Measurements from ENCODE around the gene TEPSIN. TPM values are rescaled to one million over a fixed set of nuclear protein-coding genes. Genes with fewer than 3 reads are reported as not detected.

The TEPSIN gene
- total and polyA plus RNA-seq, 9 donors, result 8.9 to 19.3 (median 13.8) TPM

DNA sequence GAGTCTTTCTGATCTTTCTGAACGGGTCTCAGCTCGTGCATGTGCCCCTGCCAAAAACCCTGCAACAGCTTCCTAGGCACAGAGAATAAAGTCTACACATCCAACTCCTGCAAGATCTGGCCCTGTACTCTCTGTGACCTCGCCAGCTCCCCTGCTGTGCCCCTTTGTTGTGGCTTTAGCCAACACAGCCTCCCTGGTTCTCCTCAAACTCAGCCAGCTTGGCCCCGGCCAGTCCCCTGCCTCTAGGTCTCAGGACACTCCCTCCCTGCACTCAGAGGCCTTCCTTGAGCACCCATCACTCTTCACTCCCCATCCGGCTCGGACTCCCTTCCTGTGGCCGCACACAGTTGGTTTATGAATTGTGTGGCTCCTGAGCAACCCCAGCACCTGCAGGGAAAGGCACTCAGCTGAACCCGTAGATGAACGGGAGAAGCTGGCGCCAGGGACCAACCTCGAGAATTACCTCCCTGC, 17.4 kb downstream of the TEPSIN start:
- Histone ChIP-seq H3K4me1 (ENCODE audit: control insufficient read depth, insufficient read depth, low read length) (peaks cover 31% of the 10 kb centered on the region), H3K27ac (ENCODE audit: low read length) (no peak overlapping the region), H3K36me3 (ENCODE audit: control insufficient read depth, insufficient read depth, low read length) (peaks cover 12% of the 10 kb centered on the region), H3K27me3 (ENCODE audit: control insufficient read depth, insufficient read depth, low read length) (peaks cover 2% of the 10 kb centered on the region), H3K9me3 (replicated peaks; ENCODE audit: control insufficient read depth, low read depth, low read length) (no peaks in the 10 kb centered on the region), H3K4me3 (ENCODE audit: low read length) (no peak overlapping the region)
- no peak for DNase-seq
- 65% methylated on average over 8 of the region's 11 CpGs for WGBS (ENCODE audit: insufficient coverage)

DNA sequence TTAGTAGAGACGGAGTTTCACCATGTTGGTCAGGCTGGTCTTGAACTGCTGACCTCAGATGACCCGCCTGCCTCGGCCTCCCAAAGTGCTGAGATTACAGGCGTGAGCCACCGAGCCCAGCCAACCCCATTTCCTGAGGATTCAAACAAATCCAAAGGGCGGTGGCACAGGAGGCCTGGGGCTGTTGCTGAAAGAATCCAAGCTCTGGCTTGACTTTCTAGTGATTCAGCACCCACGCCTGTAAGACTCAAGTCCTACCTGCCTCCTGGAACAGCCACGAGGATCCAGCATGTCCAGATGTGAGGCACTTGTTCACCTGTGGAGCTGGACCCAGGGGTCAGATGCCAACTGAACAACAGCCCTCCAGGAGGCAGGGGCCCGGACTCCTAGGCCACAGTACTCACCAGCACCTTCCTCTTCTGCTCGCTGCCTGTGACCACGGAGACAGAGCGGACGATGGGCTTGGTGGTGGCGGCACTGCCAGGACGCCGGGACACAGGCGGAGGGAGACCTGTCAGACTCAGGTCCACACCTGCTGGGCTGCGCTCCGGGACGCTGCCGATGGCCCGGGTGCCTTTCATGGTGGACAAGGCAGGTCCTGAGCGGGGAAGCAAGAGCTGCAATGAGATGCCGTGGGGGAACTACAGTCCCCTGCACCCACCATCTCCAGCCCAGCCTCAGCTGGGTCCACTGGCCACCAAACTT, 19.2 kb downstream of the TEPSIN start:
- WGBS (ENCODE audit: insufficient coverage), result 95% methylated on average over 22 of the region's 24 CpGs
- Histone ChIP-seq H3K27me3 (ENCODE audit: control insufficient read depth, insufficient read depth, low read length) (peaks cover 2% of the 10 kb centered on the region), H3K27ac (ENCODE audit: low read length) (no peak overlapping the region), H3K36me3 (ENCODE audit: control insufficient read depth, insufficient read depth, low read length) (peaks cover 14% of the 10 kb centered on the region), H3K4me3 (ENCODE audit: low read length) (no peak overlapping the region), H3K4me1 (ENCODE audit: control insufficient read depth, insufficient read depth, low read length) (peaks cover 31% of the 10 kb centered on the region), H3K9me3 (replicated peaks; ENCODE audit: control insufficient read depth, low read depth, low read length) (no peaks in the 10 kb centered on the region)
- DNase-seq, result no peak

DNA sequence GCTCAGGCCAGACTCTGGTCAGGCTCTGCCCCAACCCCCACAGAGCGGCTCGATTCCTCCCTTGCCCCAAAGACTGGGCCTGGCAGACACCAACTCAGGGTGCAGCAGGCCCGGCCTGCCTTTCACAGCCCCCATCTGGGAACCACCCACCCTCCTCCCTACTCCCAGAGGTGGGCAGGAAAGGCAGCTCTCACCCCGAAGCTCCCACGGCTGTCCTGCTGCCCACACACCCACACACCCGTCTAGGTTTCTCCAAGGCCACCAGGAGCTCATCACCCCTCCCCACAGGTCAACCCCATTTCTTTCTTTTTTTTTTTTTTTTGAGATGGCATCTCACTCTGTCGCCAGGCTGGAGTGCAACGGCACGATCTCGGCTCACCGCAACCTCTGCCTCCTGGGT, 19.9 kb downstream of the TEPSIN start:
- Histone ChIP-seq H3K36me3 (ENCODE audit: control insufficient read depth, insufficient read depth, low read length) (peaks cover 14% of the 10 kb centered on the region), H3K27ac (ENCODE audit: low read length) (no peak overlapping the region), H3K4me1 (ENCODE audit: control insufficient read depth, insufficient read depth, low read length) (peaks cover 31% of the 10 kb centered on the region), H3K4me3 (ENCODE audit: low read length) (no peak overlapping the region), H3K27me3 (ENCODE audit: control insufficient read depth, insufficient read depth, low read length) (peaks cover 2% of the 10 kb centered on the region), H3K9me3 (replicated peaks; ENCODE audit: control insufficient read depth, low read depth, low read length) (no peaks in the 10 kb centered on the region)
- WGBS (ENCODE audit: insufficient coverage), result 91% methylated on average over 8 of the region's 11 CpGs
- no peak for DNase-seq

DNA sequence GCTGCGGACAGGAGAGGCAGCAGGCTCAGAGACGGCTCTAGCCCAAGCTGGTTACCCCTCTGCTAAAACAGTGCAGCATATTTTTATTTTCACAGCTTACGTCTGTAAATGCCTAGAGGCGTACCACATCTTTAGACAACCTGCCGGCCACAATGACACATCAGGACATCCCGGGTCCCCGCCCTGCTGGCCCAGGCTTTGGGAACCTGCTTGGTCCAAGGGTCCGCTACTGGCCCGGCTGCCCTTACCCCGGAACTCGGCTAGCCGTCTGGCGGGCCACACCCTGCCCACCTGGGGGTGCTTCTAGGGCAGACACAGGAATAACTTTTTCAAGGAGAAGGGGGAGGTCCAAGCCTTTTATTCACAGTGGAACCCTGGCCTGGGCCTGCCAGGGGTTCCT, 20.4 kb downstream of the TEPSIN start:
- DNase-seq, result no peak
- WGBS (ENCODE audit: insufficient coverage), result 89% methylated on average over 13 of the region's 13 CpGs
- Histone ChIP-seq H3K36me3 (ENCODE audit: control insufficient read depth, insufficient read depth, low read length) (peaks cover 14% of the 10 kb centered on the region), H3K27me3 (ENCODE audit: control insufficient read depth, insufficient read depth, low read length) (peaks cover 1% of the 10 kb centered on the region), H3K4me1 (ENCODE audit: control insufficient read depth, insufficient read depth, low read length) (peaks cover 30% of the 10 kb centered on the region), H3K9me3 (replicated peaks; ENCODE audit: control insufficient read depth, low read depth, low read length) (no peaks in the 10 kb centered on the region), H3K4me3 (ENCODE audit: low read length) (no peak overlapping the region), H3K27ac (ENCODE audit: low read length) (no peak overlapping the region)

DNA sequence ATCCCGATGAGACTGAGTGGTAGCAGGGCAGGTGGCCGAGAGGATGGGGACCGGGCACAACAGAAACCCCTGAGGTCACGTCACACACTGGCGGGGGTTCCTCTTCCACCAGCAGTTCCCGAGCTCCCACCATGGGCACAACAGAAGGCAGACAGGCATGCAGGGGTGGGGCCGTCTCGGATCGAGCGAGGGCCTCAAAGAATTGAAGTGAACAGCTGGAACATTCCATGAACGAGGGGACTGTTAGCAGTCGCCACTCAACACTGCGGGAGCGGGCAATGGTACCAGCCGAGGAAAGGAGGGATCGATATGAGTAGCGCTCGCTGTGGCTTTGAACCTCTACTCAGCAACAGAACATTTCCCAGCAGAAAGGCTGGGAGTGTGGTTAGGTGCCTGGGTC, 21.4 kb downstream of the TEPSIN start:
- WGBS (ENCODE audit: insufficient coverage), result 73% methylated on average over 14 of the region's 18 CpGs
- DNase-seq, result peak; percentile 69
- H3K27ac ChIP-seq (ENCODE audit: low read length), result peak overlapping the region; percentile 82
- no peaks in the 10 kb centered on the region for H3K27me3 ChIP-seq (ENCODE audit: control insufficient read depth, insufficient read depth, low read length)
- H3K4me3 ChIP-seq (ENCODE audit: low read length), result no peak overlapping the region
- H3K4me1 ChIP-seq (ENCODE audit: control insufficient read depth, insufficient read depth, low read length), result peaks cover 27% of the 10 kb centered on the region
- no peaks in the 10 kb centered on the region for H3K9me3 ChIP-seq (replicated peaks; ENCODE audit: control insufficient read depth, low read depth, low read length)
- peaks cover 14% of the 10 kb centered on the region for H3K36me3 ChIP-seq (ENCODE audit: control insufficient read depth, insufficient read depth, low read length)

DNA sequence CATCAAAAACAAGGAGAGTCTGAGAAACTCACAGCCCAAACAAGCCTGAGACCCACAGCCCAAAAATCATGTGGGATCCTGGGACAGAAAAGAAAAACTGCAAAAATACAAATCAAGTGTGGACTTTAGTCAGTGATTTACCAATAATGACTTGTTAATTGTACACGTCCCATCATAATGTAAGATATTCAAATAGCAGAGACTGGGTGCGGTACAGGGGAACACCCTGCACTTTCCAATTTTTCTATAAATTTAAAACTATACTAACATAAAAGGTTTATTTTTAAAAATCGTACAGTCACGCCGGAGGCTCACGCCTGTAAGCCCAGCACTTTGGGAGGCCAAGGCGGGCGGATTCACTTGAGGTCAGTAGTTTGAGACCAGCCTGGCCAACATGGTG, 24.9 kb downstream of the TEPSIN start:
- no peaks in the 10 kb centered on the region for H3K9me3 ChIP-seq (replicated peaks; ENCODE audit: control insufficient read depth, low read depth, low read length)
- H3K27ac ChIP-seq (ENCODE audit: low read length), result no peak overlapping the region
- H3K27me3 ChIP-seq (ENCODE audit: control insufficient read depth, insufficient read depth, low read length), result no peaks in the 10 kb centered on the region
- WGBS (ENCODE audit: insufficient coverage), result no CpG with 5 or more reads among the region's 8 CpGs
- peaks cover 16% of the 10 kb centered on the region for H3K4me1 ChIP-seq (ENCODE audit: control insufficient read depth, insufficient read depth, low read length)
- H3K36me3 ChIP-seq (ENCODE audit: control insufficient read depth, insufficient read depth, low read length), result peaks cover 10% of the 10 kb centered on the region
- H3K4me3 ChIP-seq (ENCODE audit: low read length), result no peak overlapping the region
- DNase-seq, result no peak

DNA sequence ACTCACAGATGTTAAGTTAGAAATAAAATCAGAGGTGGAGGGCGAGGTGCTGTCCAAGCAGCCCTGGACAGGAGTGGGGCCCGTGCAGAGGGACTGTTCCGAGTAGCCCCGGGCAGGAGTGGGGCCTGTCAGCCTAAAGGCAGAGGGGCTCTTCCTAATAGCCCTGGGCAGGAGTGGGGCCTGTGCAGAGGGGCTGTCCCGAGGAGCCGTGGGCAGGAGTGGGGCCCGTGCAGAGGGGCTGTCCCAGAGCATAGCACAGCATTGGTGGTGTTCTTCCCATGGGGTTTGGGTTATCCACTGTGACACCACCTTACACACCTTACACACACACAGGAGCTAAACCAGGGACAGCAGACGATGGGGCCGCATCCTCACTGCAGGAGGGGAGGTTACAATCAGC, 26.5 kb downstream of the TEPSIN start:
- H3K4me1 ChIP-seq (ENCODE audit: control insufficient read depth, insufficient read depth, low read length), result peaks cover 9% of the 10 kb centered on the region
- no peak overlapping the region for H3K4me3 ChIP-seq (ENCODE audit: low read length)
- 73% methylated on average over 4 of the region's 9 CpGs for WGBS (ENCODE audit: insufficient coverage)
- H3K36me3 ChIP-seq (ENCODE audit: control insufficient read depth, insufficient read depth, low read length), result peaks cover 15% of the 10 kb centered on the region
- DNase-seq, result no peak
- H3K27me3 ChIP-seq (ENCODE audit: control insufficient read depth, insufficient read depth, low read length), result no peaks in the 10 kb centered on the region
- no peaks in the 10 kb centered on the region for H3K9me3 ChIP-seq (replicated peaks; ENCODE audit: control insufficient read depth, low read depth, low read length)
- H3K27ac ChIP-seq (ENCODE audit: low read length), result no peak overlapping the region

DNA sequence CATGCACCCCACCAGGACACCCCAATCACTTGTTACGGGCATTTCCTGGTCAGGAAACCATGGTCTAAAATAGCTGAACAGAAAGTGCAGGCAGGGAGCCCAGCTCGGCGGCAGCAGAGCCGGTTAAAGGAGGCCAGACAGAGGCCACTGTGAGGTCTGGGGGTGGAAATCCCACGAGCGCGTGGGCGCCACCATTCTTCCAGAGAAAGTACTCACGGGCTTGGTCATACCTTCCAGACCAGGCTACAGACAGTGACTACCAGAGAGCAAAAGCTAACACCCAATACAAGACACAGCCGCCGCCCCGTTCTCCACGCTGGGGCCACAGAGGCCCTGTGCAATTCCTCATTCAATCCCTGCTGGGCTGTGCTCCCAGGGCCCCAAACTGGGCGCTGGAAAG, 28.0 kb downstream of the TEPSIN start:
- no peak for DNase-seq
- Histone ChIP-seq H3K4me1 (ENCODE audit: control insufficient read depth, insufficient read depth, low read length) (peaks cover 3% of the 10 kb centered on the region), H3K27me3 (ENCODE audit: control insufficient read depth, insufficient read depth, low read length) (no peaks in the 10 kb centered on the region), H3K4me3 (ENCODE audit: low read length) (no peak overlapping the region), H3K9me3 (replicated peaks; ENCODE audit: control insufficient read depth, low read depth, low read length) (no peaks in the 10 kb centered on the region), H3K27ac (ENCODE audit: low read length) (no peak overlapping the region), H3K36me3 (ENCODE audit: control insufficient read depth, insufficient read depth, low read length) (peaks cover 18% of the 10 kb centered on the region)
- 38% methylated on average over 9 of the region's 14 CpGs for WGBS (ENCODE audit: insufficient coverage)

DNA sequence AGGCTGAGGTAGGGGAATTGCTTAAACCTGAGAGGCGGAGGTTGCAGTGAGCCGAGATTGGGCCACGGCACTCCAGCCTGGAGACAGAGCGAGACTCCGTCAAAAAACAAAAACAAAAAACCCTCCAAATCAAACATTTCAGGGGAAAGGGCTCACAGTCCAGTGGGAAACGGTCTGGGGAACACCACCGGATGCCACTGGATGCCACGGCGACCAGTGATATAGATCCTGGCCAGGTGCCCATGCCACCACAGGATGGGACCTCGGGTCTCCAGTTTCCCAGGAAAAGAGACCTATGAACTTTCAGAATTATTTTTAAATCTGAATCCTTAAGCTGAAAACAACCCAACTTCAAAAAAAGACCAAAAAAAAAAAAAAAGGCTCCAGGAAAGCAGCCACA, 28.4 kb downstream of the TEPSIN start:
- Histone ChIP-seq H3K4me3 (ENCODE audit: low read length) (no peak overlapping the region), H3K27ac (ENCODE audit: low read length) (no peak overlapping the region), H3K36me3 (ENCODE audit: control insufficient read depth, insufficient read depth, low read length) (peaks cover 18% of the 10 kb centered on the region), H3K27me3 (ENCODE audit: control insufficient read depth, insufficient read depth, low read length) (no peaks in the 10 kb centered on the region), H3K9me3 (replicated peaks; ENCODE audit: control insufficient read depth, low read depth, low read length) (no peaks in the 10 kb centered on the region), H3K4me1 (ENCODE audit: control insufficient read depth, insufficient read depth, low read length) (peaks cover 3% of the 10 kb centered on the region)
- 100% methylated on average over 6 of the region's 10 CpGs for WGBS (ENCODE audit: insufficient coverage)
- no peak for DNase-seq

DNA sequence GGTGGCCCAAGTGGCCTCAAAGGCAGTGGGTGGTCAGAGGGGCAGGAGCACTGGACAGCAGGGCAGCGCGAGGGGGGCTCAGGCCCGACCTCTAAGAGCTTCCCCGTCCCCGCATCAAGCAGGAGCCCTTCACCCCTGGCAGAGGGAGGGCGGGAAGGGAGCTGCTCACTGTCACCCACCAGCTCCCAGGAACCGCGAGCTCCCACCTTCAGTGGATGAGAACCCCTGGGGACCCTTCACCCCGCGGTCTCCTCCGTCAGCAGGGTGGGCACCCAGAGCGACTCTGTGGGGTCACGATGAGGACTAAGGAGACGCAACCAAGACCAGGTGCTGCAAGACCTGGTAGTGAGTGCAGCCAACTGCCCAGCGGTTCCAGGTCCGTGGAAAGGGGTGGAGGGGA, 29.7 kb downstream of the TEPSIN start:
- no peak for DNase-seq
- Histone ChIP-seq H3K4me3 (ENCODE audit: low read length) (no peak overlapping the region), H3K9me3 (replicated peaks; ENCODE audit: control insufficient read depth, low read depth, low read length) (no peaks in the 10 kb centered on the region), H3K27ac (ENCODE audit: low read length) (no peak overlapping the region), H3K4me1 (ENCODE audit: control insufficient read depth, insufficient read depth, low read length) (peaks cover 3% of the 10 kb centered on the region), H3K27me3 (ENCODE audit: control insufficient read depth, insufficient read depth, low read length) (no peaks in the 10 kb centered on the region), H3K36me3 (ENCODE audit: control insufficient read depth, insufficient read depth, low read length) (peaks cover 24% of the 10 kb centered on the region)
- 94% methylated on average over 15 of the region's 16 CpGs for WGBS (ENCODE audit: insufficient coverage)

DNA sequence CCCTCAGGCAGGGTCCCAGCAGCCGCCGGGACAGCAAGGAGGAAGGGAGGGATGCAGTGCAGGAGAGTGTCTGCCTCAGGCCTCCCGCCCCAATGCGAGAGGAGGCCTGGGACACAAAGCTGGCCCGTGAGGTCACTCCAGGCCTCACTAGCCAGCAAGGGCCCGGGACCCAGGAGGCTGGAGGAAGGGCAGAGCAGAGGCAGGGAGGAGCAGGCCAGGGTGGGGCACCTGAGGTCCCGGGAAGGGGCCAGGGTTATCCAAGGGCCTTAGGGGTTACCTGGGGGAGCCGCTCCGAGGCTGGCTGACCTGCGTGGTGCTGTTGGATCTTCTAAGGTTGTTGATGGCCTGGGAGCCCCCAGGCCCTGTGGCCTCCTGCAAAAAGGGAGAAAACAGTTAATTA, 30.2 kb downstream of the TEPSIN start:
- Histone ChIP-seq H3K36me3 (ENCODE audit: control insufficient read depth, insufficient read depth, low read length) (peaks cover 29% of the 10 kb centered on the region), H3K27ac (ENCODE audit: low read length) (no peak overlapping the region), H3K9me3 (replicated peaks; ENCODE audit: control insufficient read depth, low read depth, low read length) (no peaks in the 10 kb centered on the region), H3K27me3 (ENCODE audit: control insufficient read depth, insufficient read depth, low read length) (no peaks in the 10 kb centered on the region), H3K4me3 (ENCODE audit: low read length) (no peak overlapping the region), H3K4me1 (ENCODE audit: control insufficient read depth, insufficient read depth, low read length) (peaks cover 3% of the 10 kb centered on the region)
- 90% methylated on average over 10 of the region's 10 CpGs for WGBS (ENCODE audit: insufficient coverage)
- no peak for DNase-seq

Measured in muscle of leg (tissue), 11 donors.